Psoas muscle (tissue), 8 donors: ENCODE measurements around the gene CFL1. TPM values are rescaled to one million over a fixed set of nuclear protein-coding genes. Genes with fewer than 3 reads are reported as not detected.
A peak's percentile ranks its signal among the peaks of the same experiment; 100 is the strongest.

Experiments used
- ATAC-seq, 4 donors: fragments of 200-7000 bp; cut with Tn5 transposase; one replicate each; pipeline ENCODE4 v1.9.1; 2020; ENCODE audit warnings: moderate library complexity in 3 of 4, mild to moderate bottlenecking in 2 of 4
- DNase-seq, 2 donors: peaks; one replicate each; pipeline ENCODE4 v3.0.0-alpha.2; 2020
- H3K27ac ChIP-seq: fragments of 200-600 bp; one replicate; pipeline ENCODE4 v1.8.0; 2022
- H3K27me3 ChIP-seq, 3 donors: fragments of 200-600 bp in 1 of 3; one replicate each; pipeline versions ENCODE4 v1.6.1 to v1.8.0; 2013 to 2022; ENCODE audit warnings: low read length in 2 of 3, mild to moderate bottlenecking in 2 of 3, moderate library complexity in 1 of 3; ENCODE audit not compliant: insufficient read depth in 3 of 3
- H3K36me3 ChIP-seq, 2 donors: fragments of 200-600 bp in 1 of 2; one replicate each; pipeline versions ENCODE4 v1.6.1 to v1.8.0; 2013 to 2022; ENCODE audit warnings: low read depth in 1 of 2, mild to moderate bottlenecking in 1 of 2, moderate library complexity in 1 of 2; ENCODE audit not compliant: insufficient read depth in 1 of 2
- H3K4me1 ChIP-seq: fragments of 200-600 bp; one replicate; pipeline ENCODE4 v1.8.0; 2022
- H3K4me3 ChIP-seq: fragments of 200-600 bp; one replicate; pipeline ENCODE4 v1.8.0; 2022; ENCODE audit warnings: mild to moderate bottlenecking
- H3K9me3 ChIP-seq: fragments of 200-600 bp; one replicate; pipeline ENCODE4 v1.8.0; 2022
- WGBS, 3 donors: extraction: QIAGEN DNeasy Blood & Tissue Kit; methylation state at CpG; one replicate each; pipeline versions ENCODE4 v1.1.6 to v1.1.7; 2013; 5-methylcytosine and 5-hydroxymethylcytosine counted together
- intact Hi-C, 2 donors: fragments of 100-400 bp; cut with DNase I; formaldehyde crosslinking; loops; one replicate each; pipeline versions ENCODE4 v1.11.0 to v1.14.2; 2022
- polyA plus RNA-seq, 3 donors: library from polyadenylated mRNA; stranded (reverse); fragments of 200-250 nt; gene quantifications; one replicate each; pipeline ENCODE4 v1.2.3, GENCODE V29; 2013
- total RNA-seq, 4 donors: library from RNA; stranded (reverse); fragmentation: NEBNext Ultra II Directional in 2 of 4; extraction: Animal tissue kit (Norgen Biotek cat#: 25700) in 2 of 4; gene quantifications; one replicate each; pipeline versions ENCODE4 v1.2.1 to v1.2.4, GENCODE V29; 2021 to 2023
- TF ChIP-seq, protein P1 (sequence below): fragments of 200-600 bp; IDR thresholded peaks from one replicate; pipeline ENCODE4 v1.8.0; 2022; ENCODE audit warnings: antibody characterized with exemption
- donor health status: healthy with polysubstance abuse.
- donor health status: DM: no; HTN: no; CAD: no; lungs with moderate emphysema.
- donor health status: Bipolar disorder and iron deficiency.
- donor health status: healthy.
- donor health status: DM: yes; HTN: yes; CAD: no.
- donor health status: DM: no; HTN: no; CAD: no.
- donor health status: DM: no; HTN: no; CAD: no.
- donor health status: DM: yes; HTN: yes; CAD: no.

Gene CFL1
- total and polyA plus RNA-seq, 7 donors, result 175 to 843 (median 225) TPM

- TF ChIP-seq, protein P1, sequence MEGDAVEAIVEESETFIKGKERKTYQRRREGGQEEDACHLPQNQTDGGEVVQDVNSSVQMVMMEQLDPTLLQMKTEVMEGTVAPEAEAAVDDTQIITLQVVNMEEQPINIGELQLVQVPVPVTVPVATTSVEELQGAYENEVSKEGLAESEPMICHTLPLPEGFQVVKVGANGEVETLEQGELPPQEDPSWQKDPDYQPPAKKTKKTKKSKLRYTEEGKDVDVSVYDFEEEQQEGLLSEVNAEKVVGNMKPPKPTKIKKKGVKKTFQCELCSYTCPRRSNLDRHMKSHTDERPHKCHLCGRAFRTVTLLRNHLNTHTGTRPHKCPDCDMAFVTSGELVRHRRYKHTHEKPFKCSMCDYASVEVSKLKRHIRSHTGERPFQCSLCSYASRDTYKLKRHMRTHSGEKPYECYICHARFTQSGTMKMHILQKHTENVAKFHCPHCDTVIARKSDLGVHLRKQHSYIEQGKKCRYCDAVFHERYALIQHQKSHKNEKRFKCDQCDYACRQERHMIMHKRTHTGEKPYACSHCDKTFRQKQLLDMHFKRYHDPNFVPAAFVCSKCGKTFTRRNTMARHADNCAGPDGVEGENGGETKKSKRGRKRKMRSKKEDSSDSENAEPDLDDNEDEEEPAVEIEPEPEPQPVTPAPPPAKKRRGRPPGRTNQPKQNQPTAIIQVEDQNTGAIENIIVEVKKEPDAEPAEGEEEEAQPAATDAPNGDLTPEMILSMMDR, result no peak
- H3K4me1 ChIP-seq, result peaks cover 7% of the 10 kb centered on the region
- WGBS, 3 donors, result 87 to 90% (median 88%) methylated on average over 15 of the region's 15 CpGs
- peak overlapping the region; percentile 99 for H3K27ac ChIP-seq
- DNase-seq (no peak), ATAC-seq (no peak)
- H3K27me3 ChIP-seq, result no peaks in the 10 kb centered on the region
- peaks cover 7 to 53% of the 10 kb centered on the region in 2 donors for H3K36me3 ChIP-seq
- intact Hi-C loops, result no loop called here
- peak overlapping the region; percentile 100 for H3K4me3 ChIP-seq
- peaks cover 4% of the 10 kb centered on the region for H3K9me3 ChIP-seq
These were observed 2.0 kb downstream of the CFL1 start for GRCh38 chr11:65855927-65856363.

GRCh38 chr11:65854852-65855837 is 2.8 kb downstream of the CFL1 start:
- Histone ChIP-seq H3K9me3 (peaks cover 4% of the 10 kb centered on the region), H3K4me1 (peaks cover 7% of the 10 kb centered on the region), H3K36me3 (peaks cover 7 to 56% of the 10 kb centered on the region in 2 donors), H3K27me3 (no peaks in the 10 kb centered on the region), H3K4me3 (no peak overlapping the region), H3K27ac (no peak overlapping the region)
- WGBS, 3 donors, result 78 to 87% (median 80%) methylated on average over 15 of the region's 15 CpGs
- intact Hi-C loops, result no loop called here
- ATAC-seq (no peak), DNase-seq (no peak)
- TF ChIP-seq, protein P1, result no peak

- H3K9me3 ChIP-seq, result peaks cover 4% of the 10 kb centered on the region
- no peak overlapping the region for H3K27ac ChIP-seq
- peaks cover 7 to 56% of the 10 kb centered on the region in 2 donors for H3K36me3 ChIP-seq
- WGBS, 3 donors, result 82 to 89% (median 88%) methylated on average over 4 of the region's 4 CpGs
- TF ChIP-seq, protein P1, result no peak
- no peaks in the 10 kb centered on the region for H3K27me3 ChIP-seq
- no peak for ATAC-seq
- no peak for DNase-seq
- intact Hi-C loops, result no loop called here
- no peak overlapping the region for H3K4me3 ChIP-seq
- H3K4me1 ChIP-seq, result peaks cover 7% of the 10 kb centered on the region
These were observed 3.8 kb downstream of the CFL1 start for GRCh38 chr11:65854161-65854592.

- peaks cover 7% of the 10 kb centered on the region for H3K4me1 ChIP-seq
- 85 to 90% (median 88%) methylated on average over 6 of the region's 6 CpGs for WGBS, 3 donors
- ATAC-seq, result no peak
- H3K27ac ChIP-seq, result no peak overlapping the region
- H3K9me3 ChIP-seq, result peaks cover 4% of the 10 kb centered on the region
- TF ChIP-seq, protein P1, result no peak
- no peak for DNase-seq
- H3K4me3 ChIP-seq, result no peak overlapping the region
- no peaks in the 10 kb centered on the region for H3K27me3 ChIP-seq
- intact Hi-C loops, result no loop called here
- H3K36me3 ChIP-seq, result peaks cover 7 to 56% of the 10 kb centered on the region in 2 donors
These were observed 4.6 kb downstream of the CFL1 start for GRCh38 chr11:65853246-65853979.
